ENCODE data around the gene PTTG1IP2.

The PTTG1IP2 gene

DNA sequence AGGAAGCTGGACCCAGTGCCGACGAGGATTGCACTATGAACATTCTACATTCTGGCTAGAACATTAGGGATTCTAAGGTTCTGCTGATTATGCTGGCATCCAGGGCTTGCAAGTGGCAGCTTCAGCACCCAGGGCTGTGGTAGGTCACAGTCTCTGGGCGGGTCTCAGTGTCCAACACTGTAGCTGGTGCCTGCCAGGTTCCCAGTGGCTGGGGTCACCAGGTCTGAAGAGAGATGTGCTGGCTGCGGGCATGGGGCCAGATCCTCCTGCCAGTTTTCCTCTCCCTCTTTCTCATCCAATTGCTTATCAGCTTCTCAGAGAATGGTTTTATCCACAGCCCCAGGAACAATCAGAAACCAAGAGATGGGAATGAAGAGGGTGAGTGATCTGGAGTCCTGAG, at the start of gene PTTG1IP2:
PTTG1IP2 (plus strand) TSS at position 86 of the 400 bp plus-strand sequence; CDS start at position 234, 148 bp downstream.
- Histone ChIP-seq H3K9ac (ENCODE audit: low read length) (no peak within 1 kb of the TSS), H3K9me3 (ENCODE audit: control insufficient read depth, low read length) (no peaks in the 10 kb centered on the region), H3K4me3 (ENCODE audit: low read length) (no peak within 1 kb of the TSS), H3K27me3 (replicated peaks; ENCODE audit: control insufficient read depth, insufficient read depth, low read length) (no peaks in the 10 kb centered on the region), H3K36me3 (ENCODE audit: control insufficient read depth, insufficient read depth, low read length, severe bottlenecking) (no peaks in the 10 kb centered on the region), H3K4me1 (ENCODE audit: control insufficient read depth, insufficient read depth, low read length) (peaks cover 4% of the 10 kb centered on the region)
- no peak for DNase-seq (ENCODE audit: low read depth)

DNA sequence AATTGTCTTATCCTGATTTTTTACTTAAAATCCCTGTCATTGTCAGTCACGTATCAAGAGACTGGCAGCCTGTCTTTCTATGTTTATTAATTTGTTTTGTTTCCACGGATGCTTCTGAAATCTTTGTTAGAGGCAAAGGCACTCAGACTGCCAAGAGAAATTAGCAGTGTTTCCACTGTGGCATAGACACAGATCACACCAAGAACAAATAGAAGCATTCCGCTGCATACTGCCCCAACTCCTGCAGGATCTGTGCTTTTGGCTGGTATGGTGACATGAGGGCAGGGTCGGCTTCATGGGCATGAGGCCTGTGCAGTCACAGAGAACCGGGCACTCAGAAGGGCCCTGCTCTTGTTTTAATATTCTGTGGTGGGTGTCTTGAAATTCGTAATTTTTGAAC, 47.8 kb upstream of the PTTG1IP2 start:
- no peak overlapping the region for H3K9ac ChIP-seq (ENCODE audit: low read length)
- DNase-seq (ENCODE audit: low read depth) = no peak
- no peaks in the 10 kb centered on the region for H3K4me1 ChIP-seq (ENCODE audit: control insufficient read depth, insufficient read depth, low read length)
- no peaks in the 10 kb centered on the region for H3K9me3 ChIP-seq (ENCODE audit: control insufficient read depth, low read length)
- no peaks in the 10 kb centered on the region for H3K36me3 ChIP-seq (ENCODE audit: control insufficient read depth, insufficient read depth, low read length, severe bottlenecking)
- H3K4me3 ChIP-seq (ENCODE audit: low read length) = no peak overlapping the region
- H3K27me3 ChIP-seq (replicated peaks; ENCODE audit: control insufficient read depth, insufficient read depth, low read length) = no peaks in the 10 kb centered on the region

DNA sequence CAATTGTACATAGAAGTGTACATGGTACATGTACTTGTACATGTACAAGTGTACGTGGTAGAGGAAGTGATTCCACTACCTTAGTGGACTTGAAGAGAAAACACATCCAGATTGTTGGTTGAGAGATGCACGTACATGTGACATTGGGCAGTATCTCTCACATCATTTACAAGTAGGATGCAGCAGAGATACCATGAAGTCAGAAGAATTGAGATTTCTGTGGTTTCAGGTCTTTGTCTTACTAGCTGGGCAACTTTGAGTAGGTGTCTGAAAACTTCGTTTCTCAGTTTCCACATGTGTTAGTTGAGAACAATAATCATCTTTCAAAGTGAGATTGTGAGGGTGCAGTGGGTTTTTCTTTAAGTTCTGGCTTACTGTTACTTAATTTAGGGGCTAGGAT, 44.7 kb upstream of the PTTG1IP2 start:
- Histone ChIP-seq H3K9ac (ENCODE audit: low read length) (no peak overlapping the region), H3K4me1 (ENCODE audit: control insufficient read depth, insufficient read depth, low read length) (no peaks in the 10 kb centered on the region), H3K4me3 (ENCODE audit: low read length) (no peak overlapping the region), H3K27me3 (replicated peaks; ENCODE audit: control insufficient read depth, insufficient read depth, low read length) (no peaks in the 10 kb centered on the region), H3K36me3 (ENCODE audit: control insufficient read depth, insufficient read depth, low read length, severe bottlenecking) (no peaks in the 10 kb centered on the region), H3K9me3 (ENCODE audit: control insufficient read depth, low read length) (no peaks in the 10 kb centered on the region)
- DNase-seq (ENCODE audit: low read depth) = no peak

DNA sequence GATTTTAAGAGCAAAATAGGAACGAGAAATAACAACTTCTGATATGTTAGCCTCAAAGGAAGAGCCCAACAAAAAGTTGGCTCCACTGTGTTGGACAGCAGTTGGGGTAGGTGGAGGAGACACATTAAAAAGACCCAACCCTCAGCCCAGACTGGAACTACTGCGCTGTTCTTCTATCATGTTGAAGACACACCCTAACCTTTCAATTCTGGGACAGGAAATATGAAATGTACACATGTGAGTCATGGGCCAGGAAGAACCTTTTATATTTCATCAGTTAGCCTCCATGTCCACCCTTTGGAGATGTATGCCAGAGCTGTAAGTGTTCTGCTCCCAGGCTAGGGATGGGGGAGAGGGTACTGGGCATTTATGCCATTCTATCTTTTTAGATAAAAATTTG, 44.1 kb upstream of the PTTG1IP2 start:
- no peaks in the 10 kb centered on the region for H3K9me3 ChIP-seq (ENCODE audit: control insufficient read depth, low read length)
- H3K36me3 ChIP-seq (ENCODE audit: control insufficient read depth, insufficient read depth, low read length, severe bottlenecking) = no peaks in the 10 kb centered on the region
- H3K9ac ChIP-seq (ENCODE audit: low read length) = no peak overlapping the region
- H3K4me3 ChIP-seq (ENCODE audit: low read length) = no peak overlapping the region
- no peaks in the 10 kb centered on the region for H3K27me3 ChIP-seq (replicated peaks; ENCODE audit: control insufficient read depth, insufficient read depth, low read length)
- peak; percentile 5 for DNase-seq (ENCODE audit: low read depth)
- no peaks in the 10 kb centered on the region for H3K4me1 ChIP-seq (ENCODE audit: control insufficient read depth, insufficient read depth, low read length)

DNA sequence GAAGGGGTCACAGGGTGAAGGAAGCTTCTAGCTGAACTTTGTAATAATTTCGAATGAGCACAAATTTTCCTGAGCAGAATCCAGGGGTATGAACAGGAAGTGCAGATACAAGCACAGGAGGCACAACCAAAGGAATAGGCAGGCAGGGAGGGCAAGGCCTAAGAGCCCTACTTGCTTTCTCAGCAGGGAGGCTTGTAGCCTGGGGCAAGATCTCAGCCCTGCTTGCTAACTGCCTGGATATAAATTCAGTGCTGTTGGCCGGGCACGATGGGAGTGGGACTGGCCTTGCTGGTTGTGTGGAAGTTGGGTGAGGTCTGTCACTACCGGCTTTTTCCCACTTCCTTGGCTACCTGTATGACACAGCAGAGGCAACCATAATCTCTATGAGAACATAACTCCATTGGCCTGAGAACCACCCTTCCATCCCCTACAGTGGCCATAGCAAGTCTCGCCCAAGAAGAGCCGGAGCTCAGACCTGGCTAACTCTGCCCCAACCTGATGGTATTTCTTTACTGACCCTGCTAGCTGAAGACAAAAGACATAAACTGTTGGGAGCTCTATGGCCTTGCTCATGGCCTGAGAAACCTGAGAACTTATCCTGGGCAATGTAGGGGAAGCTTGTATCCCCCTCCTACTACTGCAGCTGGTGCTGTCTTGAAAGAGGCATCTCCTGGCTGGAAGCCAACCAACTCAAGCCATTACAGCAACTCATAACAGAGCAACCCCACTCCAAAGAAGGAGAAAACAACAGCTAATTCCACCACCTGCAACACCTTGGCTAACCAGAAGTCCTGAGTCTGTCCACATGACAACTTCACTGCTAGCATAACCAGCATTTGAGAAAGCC, 38.6 kb upstream of the PTTG1IP2 start:
- Histone ChIP-seq H3K4me1 (ENCODE audit: control insufficient read depth, insufficient read depth, low read length) (no peaks in the 10 kb centered on the region), H3K4me3 (ENCODE audit: low read length) (no peak overlapping the region), H3K36me3 (ENCODE audit: control insufficient read depth, insufficient read depth, low read length, severe bottlenecking) (no peaks in the 10 kb centered on the region), H3K27me3 (replicated peaks; ENCODE audit: control insufficient read depth, insufficient read depth, low read length) (no peaks in the 10 kb centered on the region), H3K9me3 (ENCODE audit: control insufficient read depth, low read length) (peaks cover 6% of the 10 kb centered on the region), H3K9ac (ENCODE audit: low read length) (no peak overlapping the region)
- no peak for DNase-seq (ENCODE audit: low read depth)

DNA sequence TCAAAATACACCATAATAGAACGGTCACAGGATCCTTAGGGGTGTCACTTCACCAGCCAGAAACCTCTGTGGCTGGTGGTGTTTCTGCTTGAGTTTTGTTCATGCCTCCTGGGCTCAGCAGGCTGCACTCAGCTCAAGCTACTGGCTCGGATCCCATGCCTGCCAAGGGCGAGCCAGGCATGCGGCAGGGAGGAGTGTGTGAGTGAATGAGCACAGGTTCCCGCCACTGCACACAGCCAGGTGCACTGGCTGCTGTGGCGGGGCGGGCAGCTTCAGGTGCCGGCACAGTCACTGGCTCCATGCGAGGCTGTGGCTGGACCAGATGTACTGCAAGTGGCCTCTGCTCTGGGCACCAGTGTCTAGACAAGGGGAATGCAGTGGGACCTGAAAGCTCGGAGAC, 36.7 kb upstream of the PTTG1IP2 start:
- Histone ChIP-seq H3K9me3 (ENCODE audit: control insufficient read depth, low read length) (peaks cover 11% of the 10 kb centered on the region), H3K4me3 (ENCODE audit: low read length) (no peak overlapping the region), H3K36me3 (ENCODE audit: control insufficient read depth, insufficient read depth, low read length, severe bottlenecking) (no peaks in the 10 kb centered on the region), H3K4me1 (ENCODE audit: control insufficient read depth, insufficient read depth, low read length) (no peaks in the 10 kb centered on the region), H3K27me3 (replicated peaks; ENCODE audit: control insufficient read depth, insufficient read depth, low read length) (no peaks in the 10 kb centered on the region), H3K9ac (ENCODE audit: low read length) (no peak overlapping the region)
- no peak for DNase-seq (ENCODE audit: low read depth)

DNA sequence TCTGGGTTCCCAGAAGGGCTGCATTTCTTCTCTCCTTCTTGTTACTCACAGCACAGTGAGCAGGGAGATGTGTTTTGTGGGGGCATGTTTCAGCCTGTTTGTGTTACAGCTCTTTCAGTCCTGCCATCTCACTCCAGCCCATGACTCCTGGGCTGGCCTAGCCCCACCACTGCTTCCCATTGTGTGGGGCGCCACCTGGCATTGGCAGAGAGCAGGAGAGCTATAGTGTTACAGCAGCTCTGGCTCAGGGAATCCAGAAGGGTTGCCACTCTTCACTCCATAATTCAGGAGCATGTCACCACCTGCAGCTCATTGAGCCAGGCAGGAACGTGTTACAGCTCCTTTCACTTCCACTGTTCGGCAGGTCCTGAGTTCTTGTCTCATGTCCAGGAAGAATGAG, 36.2 kb upstream of the PTTG1IP2 start:
- Histone ChIP-seq H3K27me3 (replicated peaks; ENCODE audit: control insufficient read depth, insufficient read depth, low read length) (no peaks in the 10 kb centered on the region), H3K36me3 (ENCODE audit: control insufficient read depth, insufficient read depth, low read length, severe bottlenecking) (no peaks in the 10 kb centered on the region), H3K9ac (ENCODE audit: low read length) (no peak overlapping the region), H3K9me3 (ENCODE audit: control insufficient read depth, low read length) (peaks cover 11% of the 10 kb centered on the region), H3K4me3 (ENCODE audit: low read length) (no peak overlapping the region), H3K4me1 (ENCODE audit: control insufficient read depth, insufficient read depth, low read length) (no peaks in the 10 kb centered on the region)
- DNase-seq (ENCODE audit: low read depth) = no peak

DNA sequence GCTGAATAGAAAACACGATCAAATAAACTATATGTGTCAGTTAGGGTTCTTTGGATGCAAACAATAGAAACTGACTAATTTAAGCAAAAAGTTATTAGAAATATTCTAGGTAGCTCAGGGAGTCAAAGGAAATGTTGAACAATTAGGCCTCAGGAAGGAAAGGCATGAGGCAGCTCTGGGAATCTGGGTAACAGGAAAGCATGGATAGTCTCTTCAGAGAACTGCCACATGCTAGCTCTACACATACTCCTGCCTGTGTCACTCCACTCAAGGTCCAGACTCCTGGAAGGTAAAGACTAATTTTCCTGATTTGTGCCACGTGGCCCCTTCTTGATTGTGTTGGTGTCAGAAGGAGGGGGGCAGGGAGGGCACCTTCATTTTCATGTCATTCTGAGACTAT, 23.8 kb upstream of the PTTG1IP2 start:
- H3K4me3 ChIP-seq (ENCODE audit: low read length) = no peak overlapping the region
- H3K9me3 ChIP-seq (ENCODE audit: control insufficient read depth, low read length) = no peaks in the 10 kb centered on the region
- no peaks in the 10 kb centered on the region for H3K36me3 ChIP-seq (ENCODE audit: control insufficient read depth, insufficient read depth, low read length, severe bottlenecking)
- DNase-seq (ENCODE audit: low read depth) = no peak
- no peaks in the 10 kb centered on the region for H3K4me1 ChIP-seq (ENCODE audit: control insufficient read depth, insufficient read depth, low read length)
- no peak overlapping the region for H3K9ac ChIP-seq (ENCODE audit: low read length)
- H3K27me3 ChIP-seq (replicated peaks; ENCODE audit: control insufficient read depth, insufficient read depth, low read length) = no peaks in the 10 kb centered on the region

DNA sequence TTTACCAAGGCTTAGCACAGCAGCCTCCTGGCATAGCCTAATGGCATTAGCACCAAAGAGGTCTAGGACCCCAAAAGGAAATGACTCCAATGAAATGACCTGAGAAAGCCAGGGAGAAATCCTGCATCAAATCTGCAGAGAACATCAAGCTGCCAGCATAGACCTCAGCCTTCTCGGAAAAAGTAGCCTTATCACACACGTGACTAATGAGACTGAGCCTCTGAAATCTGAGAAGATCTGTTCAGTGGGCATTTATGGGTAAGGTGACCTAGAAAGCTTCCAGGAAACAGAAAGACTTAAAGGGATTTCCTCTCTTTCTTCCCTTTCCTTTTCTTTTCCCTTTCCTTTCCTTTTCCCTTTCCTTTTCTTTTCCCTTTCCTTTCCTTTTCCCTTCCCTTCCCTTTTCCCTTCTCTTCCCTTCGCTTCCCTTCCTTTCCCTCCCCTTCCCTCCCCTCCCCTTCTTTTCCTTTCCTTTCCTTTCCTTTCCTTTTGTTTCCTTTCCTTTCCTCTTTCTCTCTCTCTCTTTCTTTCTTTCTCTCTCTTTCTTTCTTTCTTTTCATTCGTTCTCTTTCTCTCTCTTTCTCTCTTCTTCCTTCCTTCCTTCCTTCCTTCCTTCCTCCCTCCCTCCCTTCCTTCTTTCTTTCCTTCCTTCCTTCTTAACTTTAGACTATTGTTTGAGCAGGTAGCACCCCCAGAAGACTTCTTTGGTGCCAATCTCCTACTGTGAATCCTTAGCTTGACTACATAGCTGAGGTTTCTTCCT, 23.1 kb upstream of the PTTG1IP2 start:
- no peak overlapping the region for H3K4me3 ChIP-seq (ENCODE audit: low read length)
- no peaks in the 10 kb centered on the region for H3K4me1 ChIP-seq (ENCODE audit: control insufficient read depth, insufficient read depth, low read length)
- no peaks in the 10 kb centered on the region for H3K9me3 ChIP-seq (ENCODE audit: control insufficient read depth, low read length)
- no peaks in the 10 kb centered on the region for H3K27me3 ChIP-seq (replicated peaks; ENCODE audit: control insufficient read depth, insufficient read depth, low read length)
- no peak for DNase-seq (ENCODE audit: low read depth)
- H3K9ac ChIP-seq (ENCODE audit: low read length) = no peak overlapping the region
- no peaks in the 10 kb centered on the region for H3K36me3 ChIP-seq (ENCODE audit: control insufficient read depth, insufficient read depth, low read length, severe bottlenecking)

DNA sequence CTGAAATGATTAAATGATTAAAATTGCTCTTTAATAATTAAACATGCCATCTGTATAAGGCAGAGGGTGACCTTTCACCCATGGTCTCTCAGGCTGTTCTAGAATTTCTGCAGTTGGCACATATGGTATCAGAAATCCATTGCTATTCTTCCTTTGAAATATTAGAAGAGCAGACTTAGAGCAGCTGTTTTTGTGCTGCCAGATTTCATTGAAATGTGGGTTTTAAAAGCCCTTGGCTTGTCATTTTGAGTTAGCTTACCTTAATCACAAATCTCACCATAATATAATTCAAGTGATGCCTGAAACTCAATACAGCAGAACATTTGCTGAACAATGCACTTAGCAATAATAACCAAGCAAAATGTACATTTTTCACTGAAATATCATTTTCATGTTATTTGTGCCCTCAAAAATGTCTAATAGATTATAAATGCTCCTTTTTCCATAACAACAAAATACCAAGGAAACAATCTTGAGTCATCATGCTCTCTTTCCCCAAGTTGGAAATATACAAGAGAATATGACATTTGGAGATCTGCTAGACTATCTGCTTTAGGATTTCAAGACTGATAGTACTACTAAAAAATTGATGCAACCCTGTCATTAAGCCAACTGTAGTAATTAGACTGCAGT, 16.1 kb upstream of the PTTG1IP2 start:
- no peaks in the 10 kb centered on the region for H3K36me3 ChIP-seq (ENCODE audit: control insufficient read depth, insufficient read depth, low read length, severe bottlenecking)
- H3K4me1 ChIP-seq (ENCODE audit: control insufficient read depth, insufficient read depth, low read length) = peaks cover 4% of the 10 kb centered on the region
- peak; percentile 82 for DNase-seq (ENCODE audit: low read depth)
- no peaks in the 10 kb centered on the region for H3K27me3 ChIP-seq (replicated peaks; ENCODE audit: control insufficient read depth, insufficient read depth, low read length)
- no peak overlapping the region for H3K9ac ChIP-seq (ENCODE audit: low read length)
- no peak overlapping the region for H3K4me3 ChIP-seq (ENCODE audit: low read length)
- no peaks in the 10 kb centered on the region for H3K9me3 ChIP-seq (ENCODE audit: control insufficient read depth, low read length)

DNA sequence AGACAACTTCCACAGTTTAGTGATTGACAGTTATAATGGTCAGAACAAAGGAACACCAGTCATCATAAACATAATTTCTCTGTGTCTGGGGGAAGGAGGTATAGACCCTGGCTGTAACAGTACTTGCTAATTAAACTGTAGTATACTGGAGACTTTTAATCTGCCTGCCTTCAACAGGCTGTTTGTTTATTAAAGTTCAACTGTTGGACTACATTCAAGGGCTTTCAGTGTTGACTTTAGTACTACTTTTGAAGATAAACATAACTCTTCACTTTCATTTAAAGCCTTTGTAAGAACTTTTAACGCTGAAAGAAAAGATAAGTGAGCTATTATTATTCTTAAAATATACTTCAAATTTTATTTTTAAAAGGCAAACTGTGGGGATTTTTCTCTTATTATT, 15.5 kb upstream of the PTTG1IP2 start:
- DNase-seq (ENCODE audit: low read depth) = peak; percentile 34
- H3K36me3 ChIP-seq (ENCODE audit: control insufficient read depth, insufficient read depth, low read length, severe bottlenecking) = no peaks in the 10 kb centered on the region
- no peaks in the 10 kb centered on the region for H3K9me3 ChIP-seq (ENCODE audit: control insufficient read depth, low read length)
- H3K9ac ChIP-seq (ENCODE audit: low read length) = no peak overlapping the region
- H3K4me3 ChIP-seq (ENCODE audit: low read length) = no peak overlapping the region
- peaks cover 4% of the 10 kb centered on the region for H3K4me1 ChIP-seq (ENCODE audit: control insufficient read depth, insufficient read depth, low read length)
- no peaks in the 10 kb centered on the region for H3K27me3 ChIP-seq (replicated peaks; ENCODE audit: control insufficient read depth, insufficient read depth, low read length)
